Measurements from ENCODE around the gene ANGPTL4.

DNA sequence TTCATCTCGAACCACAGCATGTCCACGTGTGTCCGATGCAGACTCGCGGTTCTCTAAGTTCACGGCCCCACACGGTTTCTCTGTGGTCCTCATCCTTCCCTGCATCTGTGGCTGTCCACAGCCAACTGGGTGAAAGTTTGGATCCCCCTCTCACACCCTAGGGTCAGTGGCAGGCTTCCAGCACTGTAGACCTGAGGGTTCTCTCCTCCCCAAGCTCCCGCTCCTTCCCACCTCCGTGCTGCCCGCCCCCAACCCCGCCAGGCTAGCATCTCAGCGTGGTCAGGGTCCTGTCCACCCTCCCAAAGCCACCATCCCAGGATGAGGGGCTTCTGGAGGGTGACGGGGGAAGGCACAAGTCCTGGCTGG lies 3.0 kb downstream of the ANGPTL4 start:
- no peak for TF ChIP-seq POLR2AphosphoS5 (IDR thresholded peaks at IDR 0.05; ENCODE audit: low read depth)
- TF ChIP-seq, protein P1, sequence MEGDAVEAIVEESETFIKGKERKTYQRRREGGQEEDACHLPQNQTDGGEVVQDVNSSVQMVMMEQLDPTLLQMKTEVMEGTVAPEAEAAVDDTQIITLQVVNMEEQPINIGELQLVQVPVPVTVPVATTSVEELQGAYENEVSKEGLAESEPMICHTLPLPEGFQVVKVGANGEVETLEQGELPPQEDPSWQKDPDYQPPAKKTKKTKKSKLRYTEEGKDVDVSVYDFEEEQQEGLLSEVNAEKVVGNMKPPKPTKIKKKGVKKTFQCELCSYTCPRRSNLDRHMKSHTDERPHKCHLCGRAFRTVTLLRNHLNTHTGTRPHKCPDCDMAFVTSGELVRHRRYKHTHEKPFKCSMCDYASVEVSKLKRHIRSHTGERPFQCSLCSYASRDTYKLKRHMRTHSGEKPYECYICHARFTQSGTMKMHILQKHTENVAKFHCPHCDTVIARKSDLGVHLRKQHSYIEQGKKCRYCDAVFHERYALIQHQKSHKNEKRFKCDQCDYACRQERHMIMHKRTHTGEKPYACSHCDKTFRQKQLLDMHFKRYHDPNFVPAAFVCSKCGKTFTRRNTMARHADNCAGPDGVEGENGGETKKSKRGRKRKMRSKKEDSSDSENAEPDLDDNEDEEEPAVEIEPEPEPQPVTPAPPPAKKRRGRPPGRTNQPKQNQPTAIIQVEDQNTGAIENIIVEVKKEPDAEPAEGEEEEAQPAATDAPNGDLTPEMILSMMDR (IDR thresholded peaks at IDR 0.05; ENCODE audit: insufficient read depth, low read length): no peak
- no peak for TF ChIP-seq REST (IDR thresholded peaks at IDR 0.05; ENCODE audit: insufficient replicate concordance, low read depth)
- no peak for TF ChIP-seq SPI1 (IDR thresholded peaks at IDR 0.05; ENCODE audit: borderline replicate concordance, low read depth)
